IPS-18c (cell line): ENCODE data around the gene GPC3.
"Not testable (repeated sequence)": the region's sequence is repeated elsewhere in the genome, so short reads cannot be mapped to it uniquely, and the experiment has no call there.

ENCODE experiments used
- H3K4me3 ChIP-seq: 2 replicates; pipeline ENCODE4 v1.7.0; 2013; ENCODE audit warnings: low read depth, mild to moderate bottlenecking, low read length, moderate library complexity; ENCODE audit not compliant: insufficient read depth
- H3K9me3 ChIP-seq: one replicate; pipeline ENCODE4 v1.6.1; 2013; ENCODE audit warnings: mild to moderate bottlenecking, low read length, moderate library complexity; ENCODE audit not compliant: control insufficient read depth, insufficient read depth

The GPC3 gene

DNA sequence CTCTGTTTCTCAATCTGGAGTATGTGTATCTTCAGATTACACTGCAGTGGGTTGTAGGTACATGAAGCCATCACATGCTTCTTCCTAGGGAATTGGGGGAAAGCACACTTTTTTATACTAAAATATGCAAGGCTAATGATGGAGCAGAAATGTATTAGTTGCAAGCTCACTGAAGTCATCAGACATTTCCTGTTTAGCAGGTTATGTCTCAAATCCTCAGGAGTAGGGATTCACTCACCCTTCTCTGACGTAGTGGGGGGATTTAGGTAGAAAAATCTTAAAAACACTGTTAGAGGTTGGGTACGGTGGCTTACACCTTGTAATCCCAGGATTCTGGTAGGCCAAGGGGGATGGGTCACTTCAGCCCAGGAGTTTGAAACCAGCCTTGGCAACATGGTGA, 441.7 kb downstream of the GPC3 start:
- Histone ChIP-seq H3K9me3 (peaks cover 7% of the 10 kb centered on the region), H3K4me3 (no peak overlapping the region)

DNA sequence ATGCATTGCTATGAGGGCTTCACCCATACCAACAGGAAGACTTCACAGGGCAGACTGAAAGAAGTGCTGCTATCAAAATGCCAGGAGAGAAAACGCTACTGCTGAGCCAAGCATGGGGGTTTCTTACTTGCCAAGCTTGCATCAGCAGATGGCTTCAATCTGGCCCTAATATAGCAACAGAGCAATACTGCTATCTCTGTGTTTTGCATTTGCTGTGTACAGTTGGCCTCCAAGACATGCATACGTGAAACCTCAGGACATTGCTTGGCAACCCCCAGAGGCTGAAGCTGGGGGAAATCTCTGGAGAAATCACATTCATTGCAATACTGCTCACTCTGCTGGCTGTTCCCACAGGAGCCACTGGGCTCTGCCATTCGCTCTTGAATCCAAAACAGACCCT, 442.9 kb downstream of the GPC3 start:
- Histone ChIP-seq H3K4me3 (no peak overlapping the region), H3K9me3 (peaks cover 7% of the 10 kb centered on the region)

DNA sequence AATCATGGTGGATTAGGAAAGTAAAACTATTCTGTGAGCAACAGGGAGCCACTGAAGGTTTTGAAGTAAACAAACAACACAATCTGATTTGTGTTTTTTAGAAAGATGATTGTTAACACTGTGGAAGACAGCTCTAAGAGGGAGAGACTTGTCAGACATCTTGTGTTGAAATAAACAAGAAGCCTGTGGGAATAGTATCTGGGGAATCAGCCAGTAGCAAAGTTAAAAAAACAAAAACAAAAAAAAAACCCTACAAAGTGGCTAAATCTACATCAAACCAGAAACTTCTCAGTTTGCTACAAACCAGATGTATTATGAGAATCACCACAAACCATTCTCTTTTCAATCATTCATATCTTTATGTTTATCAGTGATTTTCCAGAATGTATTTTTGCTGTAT, 444.4 kb downstream of the GPC3 start:
- H3K9me3 ChIP-seq, result peaks cover 9% of the 10 kb centered on the region
- no peak overlapping the region for H3K4me3 ChIP-seq

DNA sequence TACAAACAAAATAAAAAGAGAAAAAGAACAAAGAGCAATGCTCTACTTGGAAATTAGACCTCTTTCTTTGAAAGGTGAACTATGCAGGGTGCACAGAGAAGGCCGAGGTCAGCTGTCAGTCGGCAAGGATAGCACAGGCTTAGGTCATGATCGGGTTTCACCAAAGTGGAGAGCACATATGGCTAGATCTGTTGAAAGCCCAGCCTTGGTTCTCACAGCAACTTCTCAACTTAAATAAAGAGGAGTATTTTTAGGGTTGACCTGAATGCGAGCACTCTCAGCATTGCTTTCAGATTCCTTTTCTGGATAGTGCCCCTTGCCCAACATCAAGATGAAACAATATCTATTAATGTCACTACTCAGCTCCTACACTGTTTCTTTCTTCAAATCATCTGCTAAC, 447.2 kb downstream of the GPC3 start:
- H3K4me3 ChIP-seq, result no peak overlapping the region
- peaks cover 5% of the 10 kb centered on the region for H3K9me3 ChIP-seq

DNA sequence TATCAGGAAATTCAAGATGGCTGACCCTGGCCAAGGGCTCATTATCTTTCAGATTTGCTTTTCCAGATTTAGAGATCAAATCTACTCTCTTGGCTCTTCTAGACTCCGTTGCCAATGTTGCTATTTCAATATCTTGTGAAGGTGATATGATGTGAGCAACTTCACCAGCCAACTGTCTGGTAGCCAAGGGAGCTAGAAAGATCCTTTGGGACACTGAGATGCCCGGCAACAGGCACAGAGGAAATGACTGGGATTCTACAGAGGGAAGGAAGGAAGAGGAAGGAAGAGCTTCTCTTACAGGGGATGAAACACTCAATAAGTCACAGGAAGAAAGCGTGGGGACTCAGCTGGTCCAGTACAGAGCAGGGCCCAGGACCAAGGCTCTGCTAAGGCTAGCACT, 448.3 kb downstream of the GPC3 start:
- Histone ChIP-seq H3K4me3 (no peak overlapping the region), H3K9me3 (peaks cover 2% of the 10 kb centered on the region)

DNA sequence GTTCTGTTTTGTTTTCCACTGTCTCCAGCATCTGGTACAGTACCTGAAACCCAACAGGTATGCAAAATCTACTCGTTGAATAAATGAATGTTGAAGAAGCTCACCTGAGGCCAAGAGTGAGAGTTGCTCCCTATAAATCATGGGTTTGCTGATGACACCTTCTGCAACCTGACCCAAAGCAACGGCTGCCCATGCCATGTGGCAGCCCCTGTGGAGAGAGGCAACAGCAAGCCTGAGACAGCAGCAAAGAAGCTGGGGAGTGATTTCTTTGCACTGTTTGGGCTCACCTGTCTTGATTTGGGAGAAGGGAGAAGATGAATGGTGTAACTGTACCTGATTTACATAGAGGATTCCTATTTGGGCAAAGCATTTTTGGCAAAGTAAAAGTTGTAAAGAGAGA, 450.3 kb downstream of the GPC3 start:
- Histone ChIP-seq H3K4me3 (no peak overlapping the region), H3K9me3 (peaks cover 2% of the 10 kb centered on the region)

DNA sequence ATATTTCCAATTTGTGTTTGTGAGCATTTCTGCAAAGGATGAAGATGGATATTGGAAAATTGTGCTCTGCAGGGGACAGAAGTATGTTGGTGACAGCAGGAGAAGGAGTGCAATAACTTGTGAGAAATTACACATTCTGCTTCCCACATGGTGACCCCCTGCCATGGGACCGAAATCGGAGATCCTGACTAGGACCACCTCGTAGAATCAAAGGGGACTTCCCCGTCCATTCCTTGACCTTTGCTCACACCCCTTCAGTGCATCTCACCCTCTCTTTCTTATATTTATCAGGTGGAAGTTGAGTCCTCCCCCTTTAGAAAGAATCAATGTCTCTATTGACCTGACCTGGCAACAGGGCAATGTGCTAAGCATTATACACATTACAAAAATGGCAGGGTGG, 451.2 kb downstream of the GPC3 start:
- H3K4me3 ChIP-seq, result no peak overlapping the region
- H3K9me3 ChIP-seq, result peaks cover 2% of the 10 kb centered on the region

DNA sequence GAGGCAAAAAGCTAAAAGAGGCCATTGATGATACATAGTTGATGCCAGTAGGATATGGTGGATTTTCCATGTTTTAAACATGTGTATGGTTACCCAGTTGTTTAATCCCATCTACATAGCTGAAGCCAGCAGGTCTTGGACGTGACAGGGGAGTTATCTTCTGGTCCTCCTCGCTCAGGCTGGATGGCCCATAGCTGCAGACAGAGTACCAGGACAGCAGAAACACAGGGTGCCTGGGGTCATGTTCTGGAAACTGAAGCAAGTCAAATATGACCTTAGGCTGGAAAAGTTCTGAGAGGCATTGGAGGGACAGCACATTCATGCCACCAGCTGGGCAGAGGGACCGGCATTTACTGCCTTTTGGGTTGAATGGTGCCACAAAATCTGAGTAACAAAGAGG, 452.1 kb downstream of the GPC3 start:
- no peak overlapping the region for H3K4me3 ChIP-seq
- peaks cover 2% of the 10 kb centered on the region for H3K9me3 ChIP-seq

DNA sequence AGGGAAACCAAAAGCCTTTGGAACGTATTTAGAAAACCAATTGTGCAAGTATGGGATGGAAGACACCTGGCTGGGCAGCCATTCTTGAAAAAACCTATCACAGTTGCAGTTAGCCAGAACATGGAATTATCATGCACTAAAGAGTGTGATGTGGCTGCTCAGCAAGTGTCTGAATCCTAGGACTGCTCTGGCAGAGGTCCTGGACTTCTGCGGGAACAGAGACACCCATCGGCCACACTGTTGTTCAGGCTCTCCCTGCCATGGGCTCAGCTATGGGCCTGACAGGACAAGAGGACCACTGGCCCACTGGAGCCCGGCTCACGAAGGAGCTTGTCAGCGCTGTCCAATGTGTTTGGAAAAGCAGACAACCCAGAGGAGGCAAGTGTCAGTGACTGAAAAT, 454.4 kb downstream of the GPC3 start:
- H3K9me3 ChIP-seq, result no peaks in the 10 kb centered on the region
- H3K4me3 ChIP-seq, result no peak overlapping the region

DNA sequence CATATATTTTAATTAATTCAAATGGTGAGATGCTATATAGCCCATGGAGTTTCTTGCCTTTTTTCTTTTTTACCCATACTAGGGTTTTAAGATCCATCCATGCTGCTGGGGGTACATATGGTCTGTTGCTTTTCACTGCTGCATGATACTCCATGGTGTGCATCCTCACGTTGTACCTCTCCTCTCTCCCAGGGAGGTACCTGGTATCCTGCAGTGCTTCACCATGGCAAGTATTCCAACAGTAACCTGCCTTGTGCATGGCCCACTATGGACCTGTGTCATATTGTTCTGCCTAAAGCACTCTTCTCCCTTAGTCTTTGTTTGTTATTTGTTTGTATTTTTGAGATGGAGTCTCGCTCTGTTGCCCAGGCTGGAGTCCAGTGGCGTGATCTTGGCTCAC, 455.8 kb downstream of the GPC3 start:
- H3K4me3 ChIP-seq, result no peak overlapping the region
- H3K9me3 ChIP-seq, result no peaks in the 10 kb centered on the region

DNA sequence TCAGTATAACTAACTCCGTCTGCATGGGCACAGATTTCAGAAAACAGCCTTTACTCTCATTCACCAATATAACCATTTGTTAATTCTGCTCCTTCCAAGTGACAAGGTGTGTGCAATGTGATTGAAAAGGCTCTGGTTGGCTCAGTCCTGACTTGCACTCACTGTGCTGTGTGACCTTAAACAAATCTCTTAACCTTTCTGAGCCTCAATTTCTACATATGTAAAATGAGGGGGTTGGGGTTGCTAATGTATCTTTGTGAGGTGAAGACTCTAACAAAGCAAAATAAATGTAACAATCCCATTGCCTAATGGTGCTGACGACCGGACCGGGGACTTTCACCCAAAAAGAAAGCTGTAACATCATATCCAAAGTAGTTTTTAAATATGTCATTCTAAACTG, 457.6 kb downstream of the GPC3 start:
- no peak overlapping the region for H3K4me3 ChIP-seq
- peaks cover 2% of the 10 kb centered on the region for H3K9me3 ChIP-seq

DNA sequence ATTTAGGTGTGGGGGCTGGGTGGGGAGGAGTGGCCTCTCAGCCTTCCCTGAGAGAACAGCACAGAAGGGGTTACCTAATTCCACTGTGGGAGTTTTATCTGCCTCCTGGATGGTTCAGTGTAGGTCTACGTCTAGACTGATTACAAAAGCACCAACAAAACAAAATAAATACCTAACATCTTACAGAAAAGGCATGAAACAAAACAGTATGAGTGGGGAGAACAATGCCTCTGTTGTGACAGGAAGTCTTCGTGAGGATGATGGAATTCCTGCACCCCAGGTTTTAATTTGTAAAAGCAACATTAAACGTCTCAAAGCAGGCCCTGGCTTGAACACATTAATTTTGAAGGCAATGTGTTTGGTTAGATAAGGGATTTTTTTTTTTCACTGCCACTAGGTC, 458.0 kb downstream of the GPC3 start:
- no peak overlapping the region for H3K4me3 ChIP-seq
- peaks cover 2% of the 10 kb centered on the region for H3K9me3 ChIP-seq

DNA sequence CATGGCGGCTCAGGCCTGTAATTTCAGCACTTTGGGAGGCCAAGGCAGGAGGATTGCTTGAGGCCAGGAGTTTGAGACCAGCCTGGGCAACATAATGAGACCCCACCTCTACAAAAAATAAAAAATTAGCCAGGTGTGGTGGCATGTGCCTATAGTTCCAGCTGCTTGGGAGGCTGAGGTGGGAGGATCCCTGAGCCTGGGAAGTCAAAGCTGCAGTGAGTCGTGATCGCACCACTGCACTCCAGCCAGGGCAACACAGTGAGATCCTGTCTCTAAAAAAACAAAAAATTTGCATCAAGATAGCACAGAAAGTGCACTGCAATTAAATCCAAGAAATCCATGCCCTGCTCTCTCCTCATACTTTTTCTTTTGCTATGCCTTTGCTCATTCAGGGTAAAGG, 458.6 kb downstream of the GPC3 start:
- not testable (repeated sequence) for H3K4me3 ChIP-seq, H3K9me3 ChIP-seq

DNA sequence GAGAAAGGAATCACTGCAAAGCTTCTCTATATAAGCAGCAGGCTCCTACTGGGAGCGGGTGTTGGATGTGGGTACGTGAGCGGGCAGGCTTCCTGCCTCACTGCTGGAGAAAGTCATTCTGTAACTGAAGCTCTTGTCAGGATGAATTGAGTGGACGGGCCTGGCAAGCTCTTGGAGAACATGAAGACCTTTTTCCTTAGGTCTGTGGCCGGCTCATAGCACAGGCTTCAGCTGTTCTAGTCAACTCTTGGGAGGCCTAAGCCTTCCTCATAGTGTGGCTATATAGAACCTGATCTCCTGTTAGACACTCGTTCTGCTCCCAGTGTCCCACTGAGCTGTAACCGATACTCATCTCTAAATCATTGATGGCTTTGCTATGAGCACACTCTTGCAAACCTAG, 461.9 kb downstream of the GPC3 start:
- Histone ChIP-seq H3K4me3 (no peak overlapping the region), H3K9me3 (peaks cover 4% of the 10 kb centered on the region)

DNA sequence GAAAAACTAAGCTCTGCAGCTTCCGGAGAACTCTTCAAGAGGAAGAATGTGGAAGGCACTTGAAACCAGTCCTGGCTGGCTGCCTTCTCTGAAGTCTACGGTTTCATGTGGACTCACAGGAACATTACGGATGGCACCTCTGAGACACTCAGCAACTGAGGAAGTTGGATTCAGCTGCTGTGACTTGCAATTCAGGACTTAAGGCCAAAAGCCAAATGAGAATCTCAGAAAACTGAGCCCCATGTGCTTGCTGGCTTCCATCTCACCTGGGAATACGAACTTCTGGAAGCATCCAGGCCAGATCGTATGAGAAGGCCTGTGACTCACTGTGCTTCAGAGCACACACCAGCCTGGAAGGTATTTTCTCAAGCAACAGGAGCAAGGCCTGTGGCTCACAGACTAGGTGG, 462.3 kb downstream of the GPC3 start:
- Histone ChIP-seq H3K4me3 (no peak overlapping the region), H3K9me3 (peaks cover 4% of the 10 kb centered on the region)

DNA sequence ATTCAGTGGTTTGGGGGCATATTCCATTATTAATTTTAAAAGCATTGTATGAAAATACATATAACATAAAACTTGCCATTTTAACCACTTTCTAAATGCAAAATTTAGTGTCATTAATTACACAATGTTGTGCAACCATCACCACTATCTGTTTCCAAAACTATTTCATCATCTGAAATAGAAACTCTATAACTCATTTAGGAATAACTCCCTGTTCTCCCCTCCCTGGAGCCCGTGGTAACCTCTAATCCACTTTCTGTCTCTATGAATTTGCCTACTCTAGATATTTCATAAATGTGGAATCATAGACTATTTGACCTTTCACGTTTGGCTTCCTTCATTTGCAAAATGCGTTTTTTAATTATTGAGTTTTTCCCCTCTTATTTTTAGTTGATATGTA, 468.7 kb downstream of the GPC3 start:
- Histone ChIP-seq H3K9me3 (peaks cover 5% of the 10 kb centered on the region), H3K4me3 (no peak overlapping the region)

DNA sequence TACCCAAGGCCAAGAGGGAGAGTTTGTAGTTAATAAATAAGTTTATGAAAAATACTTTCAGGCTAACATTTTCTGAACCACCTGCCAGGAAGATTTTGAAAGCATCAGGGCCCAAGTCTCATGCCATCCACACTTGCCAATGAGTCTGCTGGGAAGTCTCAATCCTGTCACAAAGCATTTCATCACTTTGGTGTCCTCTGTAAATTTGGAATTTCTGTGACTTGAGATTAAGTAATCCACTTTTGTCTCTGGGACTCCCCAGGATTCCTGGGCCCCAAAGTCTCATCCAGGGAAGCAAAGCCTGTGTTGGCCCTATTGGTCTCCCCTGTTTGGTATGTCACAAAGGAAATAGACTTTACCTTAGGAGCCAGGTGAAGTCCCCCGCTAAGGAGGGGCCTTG, 470.9 kb downstream of the GPC3 start:
- H3K4me3 ChIP-seq, result no peak overlapping the region

DNA sequence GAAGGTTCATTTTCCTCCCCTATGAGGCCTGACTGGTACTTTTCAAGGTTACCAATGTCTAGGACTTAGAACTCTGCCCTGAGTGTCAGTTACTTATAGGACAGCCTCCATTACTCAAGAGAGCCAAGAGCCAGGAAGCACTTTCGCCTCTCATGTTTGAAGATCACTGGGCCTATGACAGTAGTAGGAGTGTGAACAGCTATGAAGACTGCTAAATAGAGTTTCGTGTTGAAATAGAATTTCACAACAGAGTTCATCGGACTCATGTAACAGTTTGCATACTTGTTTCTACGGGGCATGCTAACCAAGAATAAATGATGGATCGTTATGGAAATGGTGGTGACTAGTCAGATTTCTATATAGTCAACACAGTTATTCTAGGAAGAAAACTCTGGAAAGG, 472.3 kb downstream of the GPC3 start:
- Histone ChIP-seq H3K4me3 (no peak overlapping the region), H3K9me3 (peaks cover 5% of the 10 kb centered on the region)

More for the DNA sequence above, 470.9 kb downstream of the GPC3 start:
- H3K9me3 ChIP-seq, result peaks cover 5% of the 10 kb centered on the region

DNA sequence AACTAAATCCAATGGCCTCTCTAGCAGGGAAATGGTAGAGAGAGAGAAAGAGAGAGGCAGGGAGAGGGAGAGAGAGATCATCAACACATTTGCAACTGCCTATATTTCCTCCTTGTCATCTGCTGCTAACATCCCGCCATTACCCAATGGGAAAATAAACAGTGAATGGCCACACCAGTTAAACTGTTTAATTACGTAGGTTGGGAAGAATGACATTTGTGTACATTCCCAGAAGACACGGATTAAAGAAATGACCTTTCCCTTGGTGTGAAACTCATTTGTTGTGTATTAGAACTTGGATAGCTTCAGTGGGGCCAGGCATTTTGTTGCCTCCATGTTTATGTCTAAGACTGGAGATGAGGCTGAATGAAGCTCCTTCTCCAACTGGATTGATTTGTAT, 474.4 kb downstream of the GPC3 start:
- no peak overlapping the region for H3K4me3 ChIP-seq
- peaks cover 10% of the 10 kb centered on the region for H3K9me3 ChIP-seq

DNA sequence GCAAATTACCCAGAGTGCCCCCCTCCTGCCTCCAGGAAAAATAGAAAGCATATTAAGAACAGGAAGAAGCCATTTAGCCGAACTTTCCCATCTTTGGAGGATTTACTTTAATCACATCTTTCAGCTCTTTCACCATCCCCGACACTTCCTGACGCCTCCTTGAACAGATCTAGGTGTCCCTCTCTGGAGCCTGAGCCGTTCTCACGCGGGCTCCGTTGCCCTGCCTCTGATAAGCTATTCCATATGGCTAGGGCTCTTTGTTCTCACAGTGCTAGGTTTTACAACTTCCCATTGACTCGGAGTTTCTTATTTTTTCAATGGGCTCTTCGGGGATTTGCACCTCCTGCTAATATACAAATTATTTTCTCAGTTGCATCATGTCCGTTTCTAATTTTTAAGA, 488.0 kb downstream of the GPC3 start:
- Histone ChIP-seq H3K4me3 (no peak overlapping the region), H3K9me3 (peaks cover 8% of the 10 kb centered on the region)
